ENCODE data around the gene FGF6.

The FGF6 gene

GRCh38 chr12:4402996-4403395 is 42.6 kb downstream of the FGF6 start:
- Histone ChIP-seq H3K4me1 (ENCODE audit: control insufficient read depth, insufficient read depth, low read length, poor library complexity, severe bottlenecking) (no peaks in the 10 kb centered on the region), H3K27ac (ENCODE audit: insufficient read depth, low read length, poor library complexity, severe bottlenecking) (no peak overlapping the region), H3K36me3 (ENCODE audit: control insufficient read depth, insufficient read depth, low read length) (no peaks in the 10 kb centered on the region), H3K27me3 (replicated peaks; ENCODE audit: control insufficient read depth, insufficient read depth, low read length, poor library complexity, severe bottlenecking) (no peaks in the 10 kb centered on the region), H3K9me3 (ENCODE audit: control insufficient read depth, low read length) (no peaks in the 10 kb centered on the region), H3K4me3 (ENCODE audit: insufficient read depth, low read depth, low read length, poor library complexity, severe bottlenecking) (no peak overlapping the region)
- DNase-seq = no peak

- no peak overlapping the region for H3K4me3 ChIP-seq (ENCODE audit: insufficient read depth, low read depth, low read length, poor library complexity, severe bottlenecking)
- H3K4me1 ChIP-seq (ENCODE audit: control insufficient read depth, insufficient read depth, low read length, poor library complexity, severe bottlenecking) = no peaks in the 10 kb centered on the region
- no peak for DNase-seq
- H3K27me3 ChIP-seq (replicated peaks; ENCODE audit: control insufficient read depth, insufficient read depth, low read length, poor library complexity, severe bottlenecking) = no peaks in the 10 kb centered on the region
- H3K9me3 ChIP-seq (ENCODE audit: control insufficient read depth, low read length) = no peaks in the 10 kb centered on the region
- H3K27ac ChIP-seq (ENCODE audit: insufficient read depth, low read length, poor library complexity, severe bottlenecking) = no peak overlapping the region
- no peaks in the 10 kb centered on the region for H3K36me3 ChIP-seq (ENCODE audit: control insufficient read depth, insufficient read depth, low read length)
These were observed 44.5 kb downstream of the FGF6 start for GRCh38 chr12:4401117-4401516.

- DNase-seq = no peak
- no peaks in the 10 kb centered on the region for H3K36me3 ChIP-seq (ENCODE audit: control insufficient read depth, insufficient read depth, low read length)
- H3K4me1 ChIP-seq (ENCODE audit: control insufficient read depth, insufficient read depth, low read length, poor library complexity, severe bottlenecking) = no peaks in the 10 kb centered on the region
- H3K27ac ChIP-seq (ENCODE audit: insufficient read depth, low read length, poor library complexity, severe bottlenecking) = no peak overlapping the region
- H3K4me3 ChIP-seq (ENCODE audit: insufficient read depth, low read depth, low read length, poor library complexity, severe bottlenecking) = no peak overlapping the region
- H3K9me3 ChIP-seq (ENCODE audit: control insufficient read depth, low read length) = no peaks in the 10 kb centered on the region
- peaks cover 4% of the 10 kb centered on the region for H3K27me3 ChIP-seq (replicated peaks; ENCODE audit: control insufficient read depth, insufficient read depth, low read length, poor library complexity, severe bottlenecking)
These were observed 49.8 kb downstream of the FGF6 start for GRCh38 chr12:4395818-4396217.

GRCh38 chr12:4393211-4393610 is 52.4 kb downstream of the FGF6 start:
- no peak for DNase-seq
- no peaks in the 10 kb centered on the region for H3K36me3 ChIP-seq (ENCODE audit: control insufficient read depth, insufficient read depth, low read length)
- no peak overlapping the region for H3K4me3 ChIP-seq (ENCODE audit: insufficient read depth, low read depth, low read length, poor library complexity, severe bottlenecking)
- H3K9me3 ChIP-seq (ENCODE audit: control insufficient read depth, low read length) = no peaks in the 10 kb centered on the region
- H3K27ac ChIP-seq (ENCODE audit: insufficient read depth, low read length, poor library complexity, severe bottlenecking) = no peak overlapping the region
- H3K4me1 ChIP-seq (ENCODE audit: control insufficient read depth, insufficient read depth, low read length, poor library complexity, severe bottlenecking) = no peaks in the 10 kb centered on the region
- H3K27me3 ChIP-seq (replicated peaks; ENCODE audit: control insufficient read depth, insufficient read depth, low read length, poor library complexity, severe bottlenecking) = peaks cover 4% of the 10 kb centered on the region

- H3K27ac ChIP-seq (ENCODE audit: insufficient read depth, low read length, poor library complexity, severe bottlenecking) = no peak overlapping the region
- H3K9me3 ChIP-seq (ENCODE audit: control insufficient read depth, low read length) = no peaks in the 10 kb centered on the region
- H3K36me3 ChIP-seq (ENCODE audit: control insufficient read depth, insufficient read depth, low read length) = no peaks in the 10 kb centered on the region
- H3K4me3 ChIP-seq (ENCODE audit: insufficient read depth, low read depth, low read length, poor library complexity, severe bottlenecking) = no peak overlapping the region
- H3K4me1 ChIP-seq (ENCODE audit: control insufficient read depth, insufficient read depth, low read length, poor library complexity, severe bottlenecking) = no peaks in the 10 kb centered on the region
- no peak for DNase-seq
- H3K27me3 ChIP-seq (replicated peaks; ENCODE audit: control insufficient read depth, insufficient read depth, low read length, poor library complexity, severe bottlenecking) = peaks cover 4% of the 10 kb centered on the region
These were observed 53.3 kb downstream of the FGF6 start for GRCh38 chr12:4392223-4392742.

GRCh38 chr12:4388662-4389061 is 57.0 kb downstream of the FGF6 start:
- no peaks in the 10 kb centered on the region for H3K9me3 ChIP-seq (ENCODE audit: control insufficient read depth, low read length)
- no peaks in the 10 kb centered on the region for H3K4me1 ChIP-seq (ENCODE audit: control insufficient read depth, insufficient read depth, low read length, poor library complexity, severe bottlenecking)
- peaks cover 4% of the 10 kb centered on the region for H3K27me3 ChIP-seq (replicated peaks; ENCODE audit: control insufficient read depth, insufficient read depth, low read length, poor library complexity, severe bottlenecking)
- no peaks in the 10 kb centered on the region for H3K36me3 ChIP-seq (ENCODE audit: control insufficient read depth, insufficient read depth, low read length)
- DNase-seq = no peak
- no peak overlapping the region for H3K4me3 ChIP-seq (ENCODE audit: insufficient read depth, low read depth, low read length, poor library complexity, severe bottlenecking)
- no peak overlapping the region for H3K27ac ChIP-seq (ENCODE audit: insufficient read depth, low read length, poor library complexity, severe bottlenecking)

- Histone ChIP-seq H3K36me3 (ENCODE audit: control insufficient read depth, insufficient read depth, low read length) (no peaks in the 10 kb centered on the region), H3K4me1 (ENCODE audit: control insufficient read depth, insufficient read depth, low read length, poor library complexity, severe bottlenecking) (no peaks in the 10 kb centered on the region), H3K27me3 (replicated peaks; ENCODE audit: control insufficient read depth, insufficient read depth, low read length, poor library complexity, severe bottlenecking) (peaks cover under 1% of the 10 kb centered on the region), H3K4me3 (ENCODE audit: insufficient read depth, low read depth, low read length, poor library complexity, severe bottlenecking) (no peak overlapping the region), H3K27ac (ENCODE audit: insufficient read depth, low read length, poor library complexity, severe bottlenecking) (no peak overlapping the region), H3K9me3 (ENCODE audit: control insufficient read depth, low read length) (no peaks in the 10 kb centered on the region)
- DNase-seq = no peak
These were observed 57.6 kb downstream of the FGF6 start for GRCh38 chr12:4388032-4388431.

- DNase-seq = no peak
- no peak overlapping the region for H3K4me3 ChIP-seq (ENCODE audit: insufficient read depth, low read depth, low read length, poor library complexity, severe bottlenecking)
- no peaks in the 10 kb centered on the region for H3K27me3 ChIP-seq (replicated peaks; ENCODE audit: control insufficient read depth, insufficient read depth, low read length, poor library complexity, severe bottlenecking)
- H3K4me1 ChIP-seq (ENCODE audit: control insufficient read depth, insufficient read depth, low read length, poor library complexity, severe bottlenecking) = no peaks in the 10 kb centered on the region
- no peaks in the 10 kb centered on the region for H3K36me3 ChIP-seq (ENCODE audit: control insufficient read depth, insufficient read depth, low read length)
- no peak overlapping the region for H3K27ac ChIP-seq (ENCODE audit: insufficient read depth, low read length, poor library complexity, severe bottlenecking)
- no peaks in the 10 kb centered on the region for H3K9me3 ChIP-seq (ENCODE audit: control insufficient read depth, low read length)
These were observed 58.0 kb downstream of the FGF6 start for GRCh38 chr12:4387607-4388006.

GRCh38 chr12:4386801-4387200 is 58.8 kb downstream of the FGF6 start:
- Histone ChIP-seq H3K36me3 (ENCODE audit: control insufficient read depth, insufficient read depth, low read length) (no peaks in the 10 kb centered on the region), H3K9me3 (ENCODE audit: control insufficient read depth, low read length) (no peaks in the 10 kb centered on the region), H3K4me3 (ENCODE audit: insufficient read depth, low read depth, low read length, poor library complexity, severe bottlenecking) (no peak overlapping the region), H3K4me1 (ENCODE audit: control insufficient read depth, insufficient read depth, low read length, poor library complexity, severe bottlenecking) (no peaks in the 10 kb centered on the region), H3K27ac (ENCODE audit: insufficient read depth, low read length, poor library complexity, severe bottlenecking) (no peak overlapping the region), H3K27me3 (replicated peaks; ENCODE audit: control insufficient read depth, insufficient read depth, low read length, poor library complexity, severe bottlenecking) (no peaks in the 10 kb centered on the region)
- DNase-seq = no peak
